Skeletal muscle tissue (tissue), 4 donors: ENCODE measurements around the gene DEAF1. TPM values are rescaled to one million over a fixed set of nuclear protein-coding genes. Genes with fewer than 3 reads are reported as not detected.
A peak's percentile ranks its signal among the peaks of the same experiment; 100 is the strongest.

ENCODE experiments used
- H3K27ac ChIP-seq: one replicate; pipeline ENCODE4 v1.7.0; 2013; ENCODE audit warnings: mild to moderate bottlenecking, low read depth, low read length, inconsistent platforms
- H3K27me3 ChIP-seq, 3 donors: one replicate each; pipeline ENCODE4 v1.7.0; 2013; ENCODE audit warnings: low read length in 3 of 3; ENCODE audit not compliant: control insufficient read depth in 3 of 3, insufficient read depth in 3 of 3
- H3K36me3 ChIP-seq, 3 donors: one replicate each; pipeline ENCODE4 v1.7.0; 2013; ENCODE audit warnings: low read length in 3 of 3; ENCODE audit not compliant: control insufficient read depth in 3 of 3, insufficient read depth in 3 of 3
- H3K4me1 ChIP-seq, 3 donors: one replicate each; pipeline ENCODE4 v1.7.0; 2013; ENCODE audit warnings: low read length in 3 of 3, mild to moderate bottlenecking in 3 of 3; ENCODE audit not compliant: control insufficient read depth in 3 of 3, insufficient read depth in 3 of 3
- H3K4me3 ChIP-seq, 3 donors: one replicate each; pipeline ENCODE4 v1.7.0; 2013; ENCODE audit warnings: low read length in 3 of 3
- H3K9ac ChIP-seq, 3 donors: one replicate each; pipeline ENCODE4 v1.7.0; 2013; ENCODE audit warnings: low read length in 3 of 3, mild to moderate bottlenecking in 3 of 3, moderate library complexity in 2 of 3, low read depth in 1 of 3
- H3K9me3 ChIP-seq, 3 donors: one replicate each; pipeline ENCODE4 v1.7.0; 2013; ENCODE audit warnings: low read length in 3 of 3; ENCODE audit not compliant: control insufficient read depth in 3 of 3
- total RNA-seq: library from RNA; depleted of rRNA; stranded (reverse); fragments of >200 nt; gene quantifications from one replicate; pipeline ENCODE4 v1.2.3, GENCODE V29; 2014
- donor health status: Osteomylitis.

Gene DEAF1
- total RNA-seq, 1 donor from 2014 or later: 17.2 TPM

DNA sequence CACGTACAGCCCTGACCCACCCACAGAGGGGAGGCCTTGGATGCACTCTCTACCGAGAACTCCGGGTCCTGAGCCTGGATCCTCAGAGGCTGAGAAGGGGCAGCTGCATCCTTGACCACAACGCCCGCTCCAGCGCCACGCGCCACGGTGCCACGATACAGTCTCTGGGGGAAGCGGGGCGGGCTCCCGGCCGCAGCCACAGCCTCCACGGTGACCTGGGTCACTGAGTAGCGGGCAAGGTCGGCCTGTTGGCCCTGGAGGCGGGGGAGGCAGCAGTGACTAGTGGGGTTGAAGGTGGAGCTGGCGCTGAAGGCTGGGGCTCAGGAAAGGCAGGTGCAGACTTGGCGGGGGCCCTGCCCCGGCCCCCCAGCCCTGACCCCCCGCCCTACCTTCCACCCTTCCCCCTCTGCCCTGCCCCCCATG lies 75.4 kb downstream of the DEAF1 start:
- H3K9me3 ChIP-seq: no peaks in the 10 kb centered on the region
- H3K36me3 ChIP-seq: peaks cover 0 to 5% (median 0%) of the 10 kb centered on the region in 3 donors
- H3K27me3 ChIP-seq: peaks cover 0 to 4% (median 1%) of the 10 kb centered on the region in 3 donors
- no peak overlapping the region for H3K9ac ChIP-seq
- H3K27ac ChIP-seq: no peak overlapping the region
- peaks cover 8 to 12% (median 9%) of the 10 kb centered on the region in 3 donors for H3K4me1 ChIP-seq
- no peak overlapping the region for H3K4me3 ChIP-seq

GRCh38 chr11:618856-619627 lies 76.0 kb downstream of the DEAF1 start:
- Histone ChIP-seq H3K36me3 (peaks cover 0 to 5% (median 0%) of the 10 kb centered on the region in 3 donors), H3K27me3 (no peaks in the 10 kb centered on the region), H3K27ac (no peak overlapping the region), H3K9ac (no peak overlapping the region), H3K9me3 (no peaks in the 10 kb centered on the region), H3K4me1 (peaks cover 14 to 18% (median 14%) of the 10 kb centered on the region in 3 donors), H3K4me3 (no peak overlapping the region)

- Histone ChIP-seq H3K27me3 (no peaks in the 10 kb centered on the region), H3K9ac (no peak overlapping the region), H3K9me3 (no peaks in the 10 kb centered on the region), H3K36me3 (peaks cover 3 to 7% (median 3%) of the 10 kb centered on the region in 3 donors), H3K4me3 (no peak overlapping the region), H3K4me1 (peaks cover 21 to 26% (median 22%) of the 10 kb centered on the region in 3 donors), H3K27ac (no peak overlapping the region)
Measured at GRCh38 chr11:617912-618682, 76.9 kb downstream of the DEAF1 start.

DNA sequence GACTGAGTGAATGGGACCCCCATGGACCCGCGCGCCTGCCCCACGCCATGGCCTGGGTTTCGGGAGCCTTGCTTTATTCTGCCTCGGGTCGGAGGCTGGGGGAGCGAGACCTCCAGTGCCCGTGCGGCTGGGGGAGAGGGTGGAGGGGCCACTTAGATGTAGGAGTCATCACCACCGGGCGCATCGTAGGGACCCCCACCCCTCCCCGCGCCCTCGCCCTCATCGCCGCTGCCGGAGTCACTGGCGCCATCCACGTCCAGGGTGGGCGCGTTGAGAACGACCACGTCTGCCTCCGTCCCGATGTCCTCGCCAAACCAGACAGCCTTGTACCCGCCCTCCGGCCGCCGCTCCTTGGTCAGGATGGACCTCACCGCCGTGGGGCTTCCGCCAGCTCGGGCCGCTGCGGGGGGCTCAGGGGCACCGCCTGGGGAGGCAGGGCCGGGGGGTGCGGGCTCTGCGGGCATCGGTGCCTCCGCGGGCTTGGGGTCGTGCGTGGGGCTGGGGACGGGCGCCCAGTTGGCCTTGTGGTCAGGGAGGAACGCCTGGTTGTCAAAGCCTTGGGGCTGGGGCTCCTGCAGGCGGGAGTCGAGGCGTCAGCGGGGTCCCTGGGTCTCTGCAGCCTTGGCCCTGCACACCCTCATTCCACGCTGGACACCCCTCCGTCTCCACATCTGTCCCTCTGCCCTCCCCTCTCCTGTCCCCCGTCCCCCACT lies 77.7 kb downstream of the DEAF1 start:
- no peaks in the 10 kb centered on the region for H3K9me3 ChIP-seq
- no peak overlapping the region for H3K27ac ChIP-seq
- peaks cover 7 to 11% (median 9%) of the 10 kb centered on the region in 3 donors for H3K36me3 ChIP-seq
- H3K4me1 ChIP-seq: peaks cover 29 to 34% (median 29%) of the 10 kb centered on the region in 3 donors
- no peak overlapping the region for H3K4me3 ChIP-seq
- no peak overlapping the region for H3K9ac ChIP-seq
- no peaks in the 10 kb centered on the region for H3K27me3 ChIP-seq

DNA sequence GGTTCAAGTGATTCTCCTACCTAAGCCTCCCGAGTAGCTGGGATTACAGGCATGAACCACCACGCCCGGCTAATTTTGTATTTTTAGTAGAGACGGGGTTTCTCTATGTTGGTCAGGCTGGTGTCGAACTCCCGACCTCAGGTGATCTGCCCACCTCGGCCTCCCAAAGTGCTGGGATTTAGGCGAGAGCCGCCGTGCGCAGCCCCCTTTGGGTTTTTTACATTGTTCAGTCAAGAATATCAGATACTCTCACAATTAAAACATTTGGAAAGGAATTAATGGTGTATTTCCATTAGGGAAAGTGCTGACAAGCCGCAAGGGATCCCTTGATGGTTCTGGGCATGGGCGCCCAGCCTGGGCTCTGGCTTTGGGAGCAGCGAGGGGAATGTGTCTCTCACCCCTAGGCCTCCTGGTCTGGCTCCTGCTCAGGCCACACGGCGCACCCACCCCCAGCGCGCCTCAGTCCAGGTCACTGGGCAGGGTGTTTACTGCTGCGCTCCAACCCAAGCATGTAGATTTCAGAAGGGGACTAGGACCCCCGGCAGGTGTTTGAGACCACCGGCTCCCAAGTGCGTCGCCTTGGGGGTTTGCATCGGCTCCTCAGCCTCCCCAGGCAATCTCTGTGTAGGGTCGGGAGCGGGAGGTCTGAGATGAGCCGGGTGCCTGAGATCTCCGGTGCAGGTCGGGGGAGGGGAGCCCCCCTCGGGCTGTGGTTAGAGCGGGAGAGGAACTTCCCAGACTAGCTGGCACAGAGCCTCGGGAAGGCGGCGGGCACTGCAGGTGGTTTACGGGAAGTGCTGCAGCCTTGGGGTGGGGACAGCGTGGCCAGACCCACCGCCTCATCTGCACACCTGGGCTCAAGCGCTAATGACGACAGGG lies 78.5 kb downstream of the DEAF1 start:
- peak overlapping the region; percentile 51 for H3K27ac ChIP-seq
- H3K4me3 ChIP-seq: peak overlapping the region; percentile 61 to 94 (median 91)
- H3K4me1 ChIP-seq: peaks cover 35 to 42% (median 35%) of the 10 kb centered on the region in 3 donors
- H3K36me3 ChIP-seq: peaks cover 7 to 16% (median 14%) of the 10 kb centered on the region in 3 donors
- H3K27me3 ChIP-seq: no peaks in the 10 kb centered on the region
- H3K9ac ChIP-seq: no peak overlapping the region
- no peaks in the 10 kb centered on the region for H3K9me3 ChIP-seq

DNA sequence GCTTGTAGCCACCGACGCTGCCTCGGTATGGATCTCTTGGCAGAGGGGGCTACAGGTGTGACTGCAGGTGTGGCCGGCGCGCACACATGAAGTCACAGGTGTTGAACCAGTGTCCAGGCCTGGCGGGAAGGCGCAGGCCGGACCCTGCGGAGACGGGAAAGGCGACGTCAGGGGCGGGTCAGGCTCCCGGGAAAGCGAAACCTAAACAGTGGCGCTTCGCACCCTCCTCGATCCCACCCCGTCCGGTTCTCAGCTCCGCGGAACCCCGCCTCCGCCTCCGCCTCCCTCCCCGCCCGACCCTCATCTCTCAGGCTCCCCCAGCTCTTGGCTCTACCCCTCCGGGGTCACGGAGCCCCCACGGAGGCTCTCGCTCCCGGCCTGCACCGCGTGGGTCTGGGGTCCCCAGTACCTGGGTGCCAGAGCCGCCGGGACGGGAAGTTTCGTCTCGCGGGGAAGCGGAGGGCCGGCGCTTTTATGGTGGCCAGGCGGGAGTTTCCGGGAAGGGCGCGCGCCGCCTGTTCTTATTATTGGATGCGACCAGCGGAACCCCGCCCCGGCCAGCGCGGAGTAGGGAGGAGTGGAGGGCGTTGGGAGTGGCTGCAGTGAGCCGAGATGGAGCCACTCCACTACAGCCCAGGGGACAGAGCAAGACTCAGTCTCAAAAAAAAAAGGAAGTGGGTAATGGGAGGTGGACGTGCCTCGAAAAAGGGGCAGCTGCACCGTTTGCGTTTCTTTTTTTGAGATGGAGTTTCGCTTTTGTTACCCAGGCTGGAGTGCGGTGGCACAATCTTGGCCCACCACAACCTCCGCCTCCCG lies 79.3 kb downstream of the DEAF1 start, which contains the start of gene IRF7:
IRF7 (minus strand) TSS at position 447 of the 816 bp plus-strand sequence. CDS start 586 bp downstream, outside the sequence.
- Histone ChIP-seq H3K36me3 (peaks cover 16 to 25% (median 23%) of the 10 kb centered on the region in 3 donors), H3K27me3 (no peaks in the 10 kb centered on the region), H3K9me3 (no peaks in the 10 kb centered on the region), H3K27ac (peak within 1 kb of the TSS; percentile 92), H3K4me1 (peaks cover 35 to 44% (median 37%) of the 10 kb centered on the region in 3 donors), H3K9ac (peak within 1 kb of the TSS; percentile 85 to 92 (median 90)), H3K4me3 (peak within 1 kb of the TSS; percentile 85 to 94 (median 91))

DNA sequence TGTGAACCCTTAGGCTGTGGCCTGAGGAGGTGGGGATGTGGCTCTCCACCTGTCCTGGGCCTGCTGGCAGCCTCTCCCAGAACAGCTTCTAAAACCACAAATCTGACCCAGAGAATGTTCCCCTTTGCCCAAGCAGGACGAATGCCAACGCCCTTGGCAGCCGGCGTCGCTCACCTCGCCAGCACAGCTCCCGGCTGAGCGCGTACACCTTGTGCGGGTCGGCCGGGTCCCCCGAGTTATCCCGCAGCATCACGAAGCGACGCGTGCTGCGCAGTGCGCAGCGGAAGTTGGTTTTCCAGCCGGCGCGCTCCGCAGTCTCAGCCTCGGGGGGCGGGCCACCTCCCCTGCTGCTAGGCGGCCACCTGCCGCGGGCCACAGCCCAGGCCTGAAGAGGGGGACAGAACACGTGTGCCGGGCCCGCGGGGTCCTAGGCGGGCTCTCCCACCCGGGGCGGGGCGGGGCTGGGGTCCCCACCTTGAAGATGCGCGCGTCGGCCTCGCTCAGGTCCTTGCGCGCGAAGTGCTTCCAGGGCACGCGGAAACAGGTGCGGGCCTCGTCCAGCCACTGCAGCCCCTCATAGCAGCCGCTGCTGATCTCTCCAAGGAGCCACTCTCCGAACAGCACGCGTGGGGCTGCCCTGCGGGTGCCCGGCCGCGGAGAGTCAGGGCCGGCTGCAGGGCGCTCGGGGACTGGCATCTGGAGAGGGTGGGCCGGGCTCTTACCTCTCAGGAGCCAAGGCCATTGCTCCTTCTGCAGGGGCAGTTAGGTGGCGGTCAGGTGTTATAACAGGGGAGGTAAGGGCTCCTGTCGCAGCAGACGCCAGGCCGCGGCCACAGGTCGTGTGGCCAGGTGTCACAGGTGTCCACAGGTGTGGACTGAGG lies 80.2 kb downstream of the DEAF1 start:
- Histone ChIP-seq H3K27me3 (no peaks in the 10 kb centered on the region), H3K9ac (peak overlapping the region; percentile 85 to 92 (median 90)), H3K4me1 (peaks cover 35 to 44% (median 37%) of the 10 kb centered on the region in 3 donors), H3K9me3 (no peaks in the 10 kb centered on the region), H3K4me3 (peak overlapping the region; percentile 85 to 94 (median 91)), H3K36me3 (peaks cover 24 to 33% (median 29%) of the 10 kb centered on the region in 3 donors), H3K27ac (peak overlapping the region; percentile 92)
